ENCODE measurements around the gene FSD1. TPM values are rescaled to one million over a fixed set of nuclear protein-coding genes. Genes with fewer than 3 reads are reported as not detected.

FSD1 gene
- polyA plus RNA-seq, 1 experiment: 6.8 TPM

DNA sequence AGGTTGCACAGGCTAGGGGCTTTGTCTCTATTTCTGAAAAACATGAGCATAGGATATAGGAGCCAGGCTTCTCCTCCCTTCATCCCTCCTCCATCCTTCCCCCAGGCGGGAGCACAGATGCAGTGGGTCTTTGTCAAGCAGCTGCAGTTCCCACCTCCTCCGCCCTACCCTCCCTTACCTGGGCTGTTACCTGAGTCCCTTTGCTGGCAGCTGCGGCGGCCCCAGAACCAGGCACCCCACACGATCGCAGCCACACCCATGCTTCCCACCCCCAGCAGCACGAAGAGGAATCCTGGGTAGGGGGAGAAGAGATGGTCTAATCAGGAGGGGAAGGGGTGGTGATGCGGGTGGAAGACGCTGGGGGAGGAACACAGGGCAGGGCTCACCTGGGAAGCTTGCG is 10.0 kb upstream of the FSD1 start:
- POLR2A ChIA-PET: no interaction called here
- H3K27ac ChIP-seq (ENCODE audit: low read depth, low read length): no peak overlapping the region
- no peak overlapping the region for H3K4me3 ChIP-seq (ENCODE audit: low read depth, low read length)
- peaks cover 4% of the 10 kb centered on the region for H3K27me3 ChIP-seq (ENCODE audit: control insufficient read depth, insufficient read depth, low read length)
- no peaks in the 10 kb centered on the region; the same call in 1 of the 2 replicates for H3K9me3 ChIP-seq (ENCODE audit: control insufficient read depth, insufficient read depth, low read length)
- CTCF ChIA-PET: no interaction called here
- no peak for DNase-seq (ENCODE audit: low read depth, low spot score)
- TF ChIP-seq, protein P1, sequence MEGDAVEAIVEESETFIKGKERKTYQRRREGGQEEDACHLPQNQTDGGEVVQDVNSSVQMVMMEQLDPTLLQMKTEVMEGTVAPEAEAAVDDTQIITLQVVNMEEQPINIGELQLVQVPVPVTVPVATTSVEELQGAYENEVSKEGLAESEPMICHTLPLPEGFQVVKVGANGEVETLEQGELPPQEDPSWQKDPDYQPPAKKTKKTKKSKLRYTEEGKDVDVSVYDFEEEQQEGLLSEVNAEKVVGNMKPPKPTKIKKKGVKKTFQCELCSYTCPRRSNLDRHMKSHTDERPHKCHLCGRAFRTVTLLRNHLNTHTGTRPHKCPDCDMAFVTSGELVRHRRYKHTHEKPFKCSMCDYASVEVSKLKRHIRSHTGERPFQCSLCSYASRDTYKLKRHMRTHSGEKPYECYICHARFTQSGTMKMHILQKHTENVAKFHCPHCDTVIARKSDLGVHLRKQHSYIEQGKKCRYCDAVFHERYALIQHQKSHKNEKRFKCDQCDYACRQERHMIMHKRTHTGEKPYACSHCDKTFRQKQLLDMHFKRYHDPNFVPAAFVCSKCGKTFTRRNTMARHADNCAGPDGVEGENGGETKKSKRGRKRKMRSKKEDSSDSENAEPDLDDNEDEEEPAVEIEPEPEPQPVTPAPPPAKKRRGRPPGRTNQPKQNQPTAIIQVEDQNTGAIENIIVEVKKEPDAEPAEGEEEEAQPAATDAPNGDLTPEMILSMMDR (IDR thresholded peaks at IDR 0.05; ENCODE audit: low read depth, low read length): no peak

DNA sequence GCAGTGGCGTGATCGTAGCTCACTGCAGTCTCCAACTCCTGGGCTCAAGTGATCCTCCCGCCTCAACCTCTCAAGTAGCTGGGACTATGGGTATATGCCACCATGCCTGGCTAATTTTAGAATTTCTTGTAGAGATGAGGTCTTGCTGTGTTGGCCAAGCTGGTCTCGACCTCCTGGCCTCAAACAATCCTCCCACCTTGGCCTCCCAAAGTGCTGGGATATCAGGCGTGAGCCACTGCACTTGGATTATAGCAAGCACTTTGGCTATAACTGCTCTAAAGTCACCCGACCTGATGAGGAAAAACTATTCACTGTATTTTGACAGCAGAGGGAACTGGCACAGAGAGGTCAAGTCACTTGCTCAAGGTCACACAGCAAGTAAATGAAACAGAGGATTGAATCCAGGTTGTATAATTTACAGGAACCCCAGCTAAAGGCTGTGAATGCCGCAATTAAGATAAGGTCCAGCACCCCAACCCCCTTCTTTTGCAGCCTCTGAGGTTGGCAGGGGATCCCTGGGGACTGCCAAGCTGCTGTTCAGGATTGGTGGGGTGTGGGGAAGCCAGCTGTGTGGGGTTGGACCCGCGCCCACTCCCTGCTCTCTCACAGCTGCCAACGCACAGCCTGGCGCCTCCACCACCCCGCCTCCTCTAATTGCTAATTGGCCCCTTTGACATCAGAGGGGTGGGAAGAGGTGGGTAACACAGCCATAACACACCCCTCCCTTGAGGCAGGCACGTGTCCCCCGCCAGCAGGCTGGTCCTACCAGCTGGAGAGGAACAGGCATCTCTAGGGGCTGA is 8.2 kb upstream of the FSD1 start:
- ChIA-PET CTCF (no interaction called here), POLR2A (interaction anchor here (0.6 to 0.7 kb wide), 2 partner anchors 38 to 49 kb away, joined by 3 to 4 read pairs; partner anchors contain the start of gene YJU2)
- no peak overlapping the region for H3K27ac ChIP-seq (ENCODE audit: low read depth, low read length)
- H3K4me3 ChIP-seq (ENCODE audit: low read depth, low read length): no peak overlapping the region
- TF ChIP-seq, protein P1 (IDR thresholded peaks at IDR 0.05; ENCODE audit: low read depth, low read length): no peak
- H3K27me3 ChIP-seq (ENCODE audit: control insufficient read depth, insufficient read depth, low read length): no peaks in the 10 kb centered on the region
- no peak for DNase-seq (ENCODE audit: low read depth, low spot score)
- no peaks in the 10 kb centered on the region for H3K9me3 ChIP-seq (ENCODE audit: control insufficient read depth, insufficient read depth, low read length)

DNA sequence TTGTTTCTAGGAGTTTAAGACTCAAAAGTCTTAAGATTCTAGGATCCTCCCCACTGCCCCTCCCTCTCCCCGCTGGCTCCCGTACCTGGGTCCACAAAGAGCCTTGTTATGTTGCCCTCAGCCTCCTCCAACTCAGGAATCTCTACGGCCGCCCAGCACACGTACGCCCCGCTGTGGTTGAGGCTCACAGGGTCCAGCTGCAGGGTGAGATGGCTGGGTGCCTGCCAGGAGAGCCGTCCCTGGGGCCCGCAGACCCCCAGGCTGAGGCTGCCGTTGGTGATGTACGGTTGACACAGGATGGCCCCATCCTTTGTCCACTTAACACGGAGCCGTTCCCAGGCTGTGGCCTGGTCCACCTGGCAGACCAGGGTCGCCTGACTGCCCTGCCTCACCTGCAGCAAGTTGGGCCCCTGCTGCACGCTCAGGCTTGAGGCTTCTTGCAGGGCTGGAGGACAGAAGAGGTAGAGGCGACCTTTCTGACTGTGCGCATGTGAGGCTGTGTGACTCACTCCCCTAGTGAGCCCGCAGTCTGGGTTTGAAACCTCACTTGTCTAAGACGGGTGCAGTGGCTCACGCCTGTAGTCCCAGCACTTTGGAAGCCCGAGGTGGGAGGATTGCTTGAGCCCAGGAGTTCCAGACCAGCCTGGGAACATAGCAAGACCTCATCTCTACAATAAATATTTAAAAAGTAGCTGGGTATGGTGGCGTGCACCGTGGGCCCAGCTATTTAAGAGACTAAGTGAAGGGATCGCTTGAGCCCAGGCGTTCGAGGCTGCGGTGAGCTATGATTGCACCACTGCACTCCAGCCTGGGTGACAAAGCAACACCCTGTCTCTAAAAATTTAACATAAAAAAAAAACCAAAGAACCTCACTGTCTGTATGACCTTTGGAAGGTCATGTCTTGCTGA is 6.2 kb upstream of the FSD1 start:
- DNase-seq (ENCODE audit: low read depth, low spot score): no peak

DNA sequence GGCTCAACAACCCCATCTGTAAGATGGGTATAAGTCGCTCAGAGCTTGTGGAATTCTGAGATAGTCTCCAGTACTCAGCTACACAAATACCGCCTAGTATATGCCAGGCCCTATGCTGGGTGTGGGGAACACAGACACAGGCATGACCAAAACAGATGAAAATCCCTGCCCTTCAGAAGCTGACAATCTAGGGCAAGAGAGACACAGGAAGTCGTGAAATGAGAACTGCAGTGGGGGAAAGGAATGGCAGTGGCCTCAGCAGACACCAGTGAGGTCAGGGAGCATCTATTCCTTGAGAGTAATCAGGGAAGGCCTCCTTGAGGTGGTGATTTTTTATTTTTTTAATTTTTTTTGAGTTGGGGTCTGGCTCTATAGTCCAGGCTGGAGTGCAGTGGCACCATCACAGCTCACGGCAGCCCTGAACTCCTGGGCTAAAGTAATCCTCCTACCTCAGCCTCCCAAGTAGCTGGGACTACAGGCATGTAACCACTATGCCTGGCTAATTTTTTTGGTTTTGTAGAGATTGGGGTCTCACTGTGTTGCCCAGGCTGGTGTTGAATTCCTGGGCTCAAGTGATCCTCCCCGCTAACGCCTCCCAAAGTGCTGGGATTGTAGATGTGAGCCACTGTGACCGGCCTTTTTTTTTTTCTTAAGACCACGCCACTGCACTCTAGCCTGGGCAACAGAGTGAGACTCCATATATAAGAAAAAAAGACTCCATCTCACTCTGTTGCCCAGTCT is 5.4 kb upstream of the FSD1 start:
- ChIA-PET CTCF (interaction anchor here (0.7 to 0.9 kb wide), 2 partner anchors 32 to 102 kb away, joined by 3 to 4 read pairs; partner anchors contain the start of gene SH3GL1), POLR2A (no interaction called here)
- DNase-seq (ENCODE audit: low read depth, low spot score): no peak
- Histone ChIP-seq H3K4me3 (ENCODE audit: low read depth, low read length) (no peak overlapping the region), H3K27ac (ENCODE audit: low read depth, low read length) (no peak overlapping the region), H3K27me3 (ENCODE audit: control insufficient read depth, insufficient read depth, low read length) (no peaks in the 10 kb centered on the region), H3K9me3 (ENCODE audit: control insufficient read depth, insufficient read depth, low read length) (no peaks in the 10 kb centered on the region)
- TF ChIP-seq, protein P1 (IDR thresholded peaks at IDR 0.05; ENCODE audit: low read depth, low read length): no peak

More for the DNA sequence above, 6.2 kb upstream of the FSD1 start:
- POLR2A ChIA-PET: no interaction called here
- Histone ChIP-seq H3K27ac (ENCODE audit: low read depth, low read length) (no peak overlapping the region), H3K4me3 (ENCODE audit: low read depth, low read length) (no peak overlapping the region), H3K27me3 (ENCODE audit: control insufficient read depth, insufficient read depth, low read length) (no peaks in the 10 kb centered on the region), H3K9me3 (ENCODE audit: control insufficient read depth, insufficient read depth, low read length) (no peaks in the 10 kb centered on the region)
- TF ChIP-seq, protein P1 (IDR thresholded peaks at IDR 0.05; ENCODE audit: low read depth, low read length): no peak
- CTCF ChIA-PET: interaction anchor here (0.7 to 0.9 kb wide), 2 partner anchors 31 to 102 kb away, joined by 3 to 4 read pairs; partner anchors contain the start of gene SH3GL1

Measured in AG04450 (cell line).